B cell (primary cell): ENCODE results near the gene EIF2AK2. TPM values are rescaled to one million over a fixed set of nuclear protein-coding genes. Genes with fewer than 3 reads are reported as not detected.

ENCODE experiments used
- ATAC-seq: fragments of 200-7000 bp; cut with Tn5 transposase; one replicate; pipeline ENCODE4 v1.10.0; 2021; ENCODE audit warnings: low read depth, mild to moderate bottlenecking, moderate number of reproducible peaks, moderate library complexity
- CTCF ChIA-PET: fragments of 350-600 bp; sonication (Branson Sonifier 250); formaldehyde crosslinking; loops from one replicate; lab custom pipeline; 2021; ENCODE audit warnings: antibody characterized with exemption, inconsistent platforms; lab: Charles Lee
- POLR2A ChIA-PET: fragments of 350-600 bp; sonication (Branson Sonifier 250); formaldehyde crosslinking; loops from one replicate; lab custom pipeline; 2021; ENCODE audit warnings: antibody characterized with exemption; lab: Charles Lee
- DNase-seq: peaks from one replicate; pipeline ENCODE4 v3.0.0; 2013
- H2AFZ ChIP-seq: 2 replicates; pipeline ENCODE4 v1.6.1; 2012; ENCODE audit warnings: mild to moderate bottlenecking, low read depth, low read length; ENCODE audit not compliant: insufficient read depth, poor library complexity, severe bottlenecking
- H3K27ac ChIP-seq, 2 donors: 1 replicate in 1 of 2; 2 replicates in 1 of 2; pipeline ENCODE4 v1.5.1; 2012 to 2013; ENCODE audit warnings: low read length in 2 of 2, mild to moderate bottlenecking in 2 of 2, moderate library complexity in 1 of 2
- H3K27me3 ChIP-seq, 4 experiments: fragments of 200-600 bp in 1 of 4; sonication (generic) in 1 of 4; replicated peaks in 1 of 4; 1 replicate in 2 of 4; 2 replicates in 2 of 4; pipeline versions ENCODE4 v1.6.1 to v1.7.0; 2013 to 2016; ENCODE audit warnings: low read length in 3 of 4, mild to moderate bottlenecking in 2 of 4, mixed read lengths in 1 of 4, moderate library complexity in 1 of 4; ENCODE audit not compliant: insufficient read depth in 4 of 4, control insufficient read depth in 3 of 4; ENCODE audit errors: control extremely low read depth in 1 of 4
- H3K36me3 ChIP-seq, 2 experiments: replicated peaks in 1 of 2; 1 replicate in 1 of 2; 2 replicates in 1 of 2; pipeline versions ENCODE4 v1.6.1 to v1.7.1; 2013; ENCODE audit warnings: low read length in 1 of 2; ENCODE audit not compliant: insufficient read depth in 2 of 2, control insufficient read depth in 1 of 2; ENCODE audit errors: control extremely low read depth in 1 of 2, extremely low read depth in 1 of 2
- H3K4me1 ChIP-seq, 2 donors: fragments of 200-600 bp in 1 of 2; sonication (generic) in 1 of 2; 1 replicate in 1 of 2; 2 replicates in 1 of 2; pipeline versions ENCODE4 v1.5.1 to v1.6.1; 2013 to 2017; ENCODE audit warnings: low read length in 2 of 2; ENCODE audit not compliant: control insufficient read depth in 2 of 2, insufficient read depth in 2 of 2
- H3K4me2 ChIP-seq: replicated peaks from 2 replicates; pipeline ENCODE3; 2012; ENCODE audit warnings: mild to moderate bottlenecking, low read depth, low read length; ENCODE audit not compliant: poor library complexity, severe bottlenecking
- H3K4me3 ChIP-seq, 5 experiments: fragments of 200-600 bp in 1 of 5; sonication (generic) in 1 of 5; 1 replicate in 3 of 5; 2 replicates in 2 of 5; pipeline versions ENCODE4 v1.5.1 to v1.7.0; 2011 to 2016; ENCODE audit warnings: low read length in 4 of 5, mild to moderate bottlenecking in 4 of 5, low read depth in 2 of 5, control low read depth in 1 of 5, moderate library complexity in 1 of 5; ENCODE audit not compliant: insufficient read depth in 1 of 5; ENCODE audit errors: control extremely low read depth in 1 of 5, extremely low read depth in 1 of 5
- H3K79me2 ChIP-seq: fragments of 200-600 bp; sonication (generic); one replicate; pipeline ENCODE4 v1.6.0; 2016; ENCODE audit warnings: low read length; ENCODE audit not compliant: control insufficient read depth, insufficient read depth
- H3K9ac ChIP-seq: fragments of 200-600 bp; sonication (generic); 2 replicates; pipeline ENCODE4 v1.6.1; 2017; ENCODE audit warnings: mild to moderate bottlenecking, low read length, moderate library complexity
- H3K9me3 ChIP-seq, 3 donors: one replicate each; pipeline versions ENCODE4 v1.6.1 to v1.7.1; 2013; ENCODE audit warnings: low read length in 2 of 3; ENCODE audit not compliant: control insufficient read depth in 2 of 3, insufficient read depth in 1 of 3; ENCODE audit errors: control extremely low read depth in 1 of 3
- H4K20me1 ChIP-seq: 2 replicates; pipeline ENCODE4 v1.6.0; 2012; ENCODE audit warnings: mild to moderate bottlenecking, low read length; ENCODE audit not compliant: insufficient read depth, control insufficient read depth, poor library complexity, severe bottlenecking
- H3K27ac Mint-ChIP-seq: one replicate; pipeline ENCODE4 v1.8.0; 2021; ENCODE audit warnings: mixed read lengths
- H3K27me3 Mint-ChIP-seq: one replicate; pipeline ENCODE4 v1.8.0; 2021; ENCODE audit warnings: mixed read lengths
- H3K4me1 Mint-ChIP-seq: one replicate; pipeline ENCODE4 v1.8.0; 2021; ENCODE audit warnings: mixed read lengths
- H3K4me3 Mint-ChIP-seq: one replicate; pipeline ENCODE4 v1.8.0; 2021; ENCODE audit warnings: mixed read lengths
- H3K9me3 Mint-ChIP-seq: one replicate; pipeline ENCODE4 v1.8.0; 2022; ENCODE audit warnings: mixed read lengths; ENCODE audit not compliant: insufficient read depth
- EZH2 ChIP-seq: IDR thresholded peaks from 2 replicates; pipeline ENCODE4 v1.6.1; 2012; ENCODE audit warnings: borderline replicate concordance, low read depth, mild to moderate bottlenecking, moderate library complexity, low read length; ENCODE audit not compliant: insufficient read depth, poor library complexity, severe bottlenecking
- WGBS: methylation state at CpG from one replicate; pipeline ENCODE4 v1.1.5; 2013; ENCODE audit warnings: missing lambda C conversion rate; ENCODE audit not compliant: insufficient coverage; 5-methylcytosine and 5-hydroxymethylcytosine counted together
- intact Hi-C: fragments of 100-400 bp; cut with micrococcal nuclease; formaldehyde crosslinking; loops from one replicate; pipeline ENCODE4 v1.10.0; 2022
- polyA plus RNA-seq: library from polyadenylated mRNA; depleted of rRNA; stranded (reverse); fragments of >200 nt; gene quantifications from 2 replicates; pipeline ENCODE4 v1.2.3, GENCODE V29; 2012
- total RNA-seq, 2 donors: library from RNA; stranded (reverse); fragments of 120-200 nt in 1 of 2; gene quantifications; 1 replicate in 1 of 2; 2 replicates in 1 of 2; pipeline versions ENCODE4 v1.2.3 to v1.2.4, GENCODE V29; 2013 to 2022
- TF ChIP-seq, protein P1 (sequence below): fragments of 200-600 bp; IDR thresholded peaks from one replicate; pipeline ENCODE4 v1.8.0; 2022; ENCODE audit warnings: antibody characterized with exemption, mild to moderate bottlenecking

Gene EIF2AK2
- total and polyA plus RNA-seq, 2 donors (not counting 1 experiment from before 2014, with no cell fraction given): 6.5 to 36.9 TPM

- Mint-ChIP-seq H3K9me3 (no peaks in the 10 kb centered on the region), H3K27me3 (peaks cover 9% of the 10 kb centered on the region), H3K4me3 (no peak overlapping the region), H3K4me1 (no peaks in the 10 kb centered on the region), H3K27ac (no peak overlapping the region)
- Histone ChIP-seq H3K4me3 (no peak overlapping the region), H4K20me1 (no peaks in the 10 kb centered on the region), H3K9me3 (no peaks in the 10 kb centered on the region), H3K27ac (no peak overlapping the region), H3K4me2 (no peak overlapping the region), H2AFZ (no peak overlapping the region), H3K9ac (no peak overlapping the region), H3K36me3 (no peaks in the 10 kb centered on the region), H3K27me3 (peaks cover 0 to 2% (median 0%) of the 10 kb centered on the region in 4 experiments), H3K4me1 (no peaks in the 10 kb centered on the region), H3K79me2 (no peaks in the 10 kb centered on the region)
- 93% methylated on average over 3 of the region's 6 CpGs for WGBS
- intact Hi-C loops: no loop called here
- ChIA-PET CTCF (interaction anchor here (1.2 kb wide), 1 partner anchor 21 kb away, joined by 4 read pairs; no protein-coding TSS in a partner anchor), POLR2A (no interaction called here)
- TF ChIP-seq, protein P1, sequence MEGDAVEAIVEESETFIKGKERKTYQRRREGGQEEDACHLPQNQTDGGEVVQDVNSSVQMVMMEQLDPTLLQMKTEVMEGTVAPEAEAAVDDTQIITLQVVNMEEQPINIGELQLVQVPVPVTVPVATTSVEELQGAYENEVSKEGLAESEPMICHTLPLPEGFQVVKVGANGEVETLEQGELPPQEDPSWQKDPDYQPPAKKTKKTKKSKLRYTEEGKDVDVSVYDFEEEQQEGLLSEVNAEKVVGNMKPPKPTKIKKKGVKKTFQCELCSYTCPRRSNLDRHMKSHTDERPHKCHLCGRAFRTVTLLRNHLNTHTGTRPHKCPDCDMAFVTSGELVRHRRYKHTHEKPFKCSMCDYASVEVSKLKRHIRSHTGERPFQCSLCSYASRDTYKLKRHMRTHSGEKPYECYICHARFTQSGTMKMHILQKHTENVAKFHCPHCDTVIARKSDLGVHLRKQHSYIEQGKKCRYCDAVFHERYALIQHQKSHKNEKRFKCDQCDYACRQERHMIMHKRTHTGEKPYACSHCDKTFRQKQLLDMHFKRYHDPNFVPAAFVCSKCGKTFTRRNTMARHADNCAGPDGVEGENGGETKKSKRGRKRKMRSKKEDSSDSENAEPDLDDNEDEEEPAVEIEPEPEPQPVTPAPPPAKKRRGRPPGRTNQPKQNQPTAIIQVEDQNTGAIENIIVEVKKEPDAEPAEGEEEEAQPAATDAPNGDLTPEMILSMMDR: no peak
- no peak for TF ChIP-seq EZH2
- ATAC-seq: no peak
- DNase-seq: no peak
These were observed 32.8 kb upstream of the EIF2AK2 start for GRCh38 chr2:37189452-37190153.

GRCh38 chr2:37188570-37188969 lies 31.8 kb upstream of the EIF2AK2 start, which contains the start of gene SULT6B1:
Gene SULT6B1 (minus strand): TSS chr2:37188670. CDS start chr2:37188640, 30 bp downstream.
- no peak within 1 kb of the TSS for H2AFZ ChIP-seq
- Mint-ChIP-seq H3K27me3 (peaks cover 9% of the 10 kb centered on the region), H3K27ac (no peak within 1 kb of the TSS), H3K4me1 (no peaks in the 10 kb centered on the region), H3K4me3 (no peak within 1 kb of the TSS), H3K9me3 (no peaks in the 10 kb centered on the region)
- TF ChIP-seq, protein P1: no peak
- no peak for TF ChIP-seq EZH2
- ChIA-PET CTCF (no interaction called here), POLR2A (no interaction called here)
- WGBS: 100% methylated on average over 1 of the region's 2 CpGs
- no peaks in the 10 kb centered on the region for H4K20me1 ChIP-seq
- no peak within 1 kb of the TSS for H3K9ac ChIP-seq
- H3K4me2 ChIP-seq: no peak within 1 kb of the TSS
- H3K4me1 ChIP-seq: no peaks in the 10 kb centered on the region
- ATAC-seq (no peak), DNase-seq (no peak)
- H3K27me3 ChIP-seq: peaks cover 0 to 2% (median 0%) of the 10 kb centered on the region in 4 experiments
- no peaks in the 10 kb centered on the region for H3K79me2 ChIP-seq
- H3K4me3 ChIP-seq: no peak within 1 kb of the TSS
- H3K9me3 ChIP-seq: no peaks in the 10 kb centered on the region
- no peaks in the 10 kb centered on the region for H3K36me3 ChIP-seq
- H3K27ac ChIP-seq: no peak within 1 kb of the TSS
- intact Hi-C loops: no loop called here
